IMR-90 (cell line): ENCODE measurements around the gene MAGEB18. TPM values are rescaled to one million over a fixed set of nuclear protein-coding genes. Genes with fewer than 3 reads are reported as not detected.

Source experiments
- ATAC-seq: fragments of 200-7000 bp; cut with Tn5 transposase; 2 replicates; pipeline ENCODE4 v1.9.1; 2020; ENCODE audit warnings: low read depth, mild to moderate bottlenecking, moderate library complexity
- Bru-seq: library from RNA; stranded (reverse); fragments of 400-500 nt; gene quantifications from one replicate; lab custom pipeline; 2021; lab: Mats Ljungman, UMichigan
- BruChase-seq, 2 experiments: library from RNA; stranded (reverse); fragments of 400-500 nt; gene quantifications; one replicate each; lab custom pipeline; 2021; lab: Mats Ljungman, UMichigan
- BruUV-seq: library from RNA; stranded (reverse); fragments of 400-500 nt; replicated peaks from 2 replicates; lab custom pipeline; 2021; lab: Mats Ljungman, UMichigan
- CTCF ChIA-PET: fragments of 300-600 bp; formaldehyde crosslinking; extraction: SDS; loops from one replicate; lab custom pipeline; 2021; ENCODE audit warnings: antibody characterized with exemption; lab: Yijun Ruan, JAX
- POLR2A ChIA-PET: fragments of 300-600 bp; sonication (Branson Sonifier 250); formaldehyde crosslinking; loops from one replicate; lab custom pipeline; 2022; ENCODE audit warnings: antibody characterized with exemption; ENCODE audit not compliant: unreplicated experiment; lab: Charles Lee
- DNase-seq: peaks from one replicate; pipeline ENCODE4 v3.0.0; 2013
- H2AFZ ChIP-seq: replicated peaks from 2 replicates; pipeline ENCODE3; 2013; ENCODE audit warnings: low read length, mild to moderate bottlenecking; ENCODE audit not compliant: poor library complexity
- H2AK5ac ChIP-seq: 2 replicates; pipeline ENCODE4 v1.6.1; 2013; ENCODE audit warnings: low read depth, low read length, inconsistent platforms
- H2AK9ac ChIP-seq: replicated peaks from 2 replicates; pipeline ENCODE3; 2013; ENCODE audit warnings: mild to moderate bottlenecking, low read depth, low read length, moderate library complexity; ENCODE audit not compliant: poor library complexity
- H2BK120ac ChIP-seq: 2 replicates; pipeline ENCODE4 v1.6.1; 2013; ENCODE audit warnings: low read depth, low read length, inconsistent platforms
- H2BK15ac ChIP-seq: 3 replicates; pipeline ENCODE4 v1.6.1; 2013; ENCODE audit warnings: low read depth, low read length, inconsistent platforms
- H2BK20ac ChIP-seq: 2 replicates; pipeline ENCODE4 v1.6.1; 2013; ENCODE audit warnings: low read depth, mild to moderate bottlenecking, inconsistent platforms, low read length, moderate library complexity
- H2BK5ac ChIP-seq: 2 replicates; pipeline ENCODE4 v1.6.1; 2013; ENCODE audit warnings: mild to moderate bottlenecking, low read depth, low read length, inconsistent platforms; ENCODE audit not compliant: poor library complexity, severe bottlenecking
- H3K14ac ChIP-seq: replicated peaks from 2 replicates; pipeline ENCODE4 v1.6.1; 2013; ENCODE audit warnings: low read depth, low read length, inconsistent platforms
- H3K18ac ChIP-seq: 2 replicates; pipeline ENCODE4 v1.6.1; 2013; ENCODE audit warnings: low read depth, low read length, control low read depth
- H3K23ac ChIP-seq: 2 replicates; pipeline ENCODE4 v1.6.1; 2013; ENCODE audit warnings: low read depth, low read length, inconsistent platforms
- H3K27ac ChIP-seq: 2 replicates; pipeline ENCODE4 v1.5.1; 2013; ENCODE audit warnings: mild to moderate bottlenecking, control low read depth, low read length; ENCODE audit not compliant: insufficient read depth
- H3K27me3 ChIP-seq: 2 replicates; pipeline ENCODE4 v1.6.1; 2013; ENCODE audit warnings: low read length; ENCODE audit not compliant: control insufficient read depth, insufficient read depth
- H3K36me3 ChIP-seq: 2 replicates; pipeline ENCODE4 v1.6.1; 2013; ENCODE audit warnings: low read length, mixed read lengths; ENCODE audit not compliant: control insufficient read depth, insufficient read depth
- H3K4ac ChIP-seq: 2 replicates; pipeline ENCODE4 v1.6.1; 2013; ENCODE audit warnings: low read depth, low read length, inconsistent platforms
- H3K4me1 ChIP-seq: 2 replicates; pipeline ENCODE4 v1.6.1; 2013; ENCODE audit warnings: low read length, mixed read lengths; ENCODE audit not compliant: control insufficient read depth, insufficient read depth
- H3K4me2 ChIP-seq: 2 replicates; pipeline ENCODE4 v1.6.1; 2013; ENCODE audit warnings: low read depth, mild to moderate bottlenecking, control low read depth, low read length, moderate library complexity
- H3K4me3 ChIP-seq: 2 replicates; pipeline ENCODE4 v1.5.1; 2013; ENCODE audit warnings: low read depth, mild to moderate bottlenecking, control low read depth, low read length, moderate library complexity; ENCODE audit not compliant: insufficient read depth
- H3K56ac ChIP-seq: 2 replicates; pipeline ENCODE4 v1.6.1; 2013; ENCODE audit warnings: low read length, inconsistent platforms; ENCODE audit not compliant: insufficient read depth; ENCODE audit errors: extremely low read depth
- H3K79me1 ChIP-seq, 2 experiments: 2 replicates each; pipeline ENCODE4 v1.6.1; 2013; ENCODE audit warnings: low read length in 2 of 2, inconsistent platforms in 1 of 2, low read depth in 1 of 2
- H3K9ac ChIP-seq: 2 replicates; pipeline ENCODE4 v1.6.1; 2013; ENCODE audit warnings: low read depth, low read length, control low read depth
- H3K9me1 ChIP-seq: 2 replicates; pipeline ENCODE4 v1.6.1; 2013; ENCODE audit warnings: low read length, inconsistent platforms; ENCODE audit not compliant: insufficient read depth
- H3K9me3 ChIP-seq: 2 replicates; pipeline ENCODE4 v1.6.1; 2013; ENCODE audit warnings: low read length; ENCODE audit not compliant: control insufficient read depth, insufficient read depth
- H4K20me1 ChIP-seq: 2 replicates; pipeline ENCODE4 v1.6.1; 2013; ENCODE audit warnings: low read length, inconsistent platforms; ENCODE audit not compliant: insufficient read depth
- H4K5ac ChIP-seq: 2 replicates; pipeline ENCODE4 v1.6.1; 2013; ENCODE audit warnings: mild to moderate bottlenecking, low read depth, low read length, control low read depth
- H4K8ac ChIP-seq, 2 experiments: 2 replicates each; pipeline ENCODE4 v1.6.1; 2013; ENCODE audit warnings: low read depth in 2 of 2, low read length in 2 of 2, control low read depth in 1 of 2, inconsistent platforms in 1 of 2
- H4K91ac ChIP-seq: 2 replicates; pipeline ENCODE4 v1.6.1; 2013; ENCODE audit warnings: low read depth, low read length, inconsistent platforms; ENCODE audit not compliant: insufficient read depth
- BHLHE40 ChIP-seq: fragments of 150-350 bp; IDR thresholded peaks from 2 replicates; pipeline ENCODE4 v1.6.1; 2016; ENCODE audit warnings: mild to moderate bottlenecking, low read depth, low read length
- CEBPB ChIP-seq: IDR thresholded peaks from 2 replicates; pipeline ENCODE4 v1.6.1; 2012; ENCODE audit warnings: low read depth, low read length, improper control_type of control experiment
- CHD1 ChIP-seq: IDR thresholded peaks from 2 replicates; pipeline ENCODE4 v1.6.1; 2012; ENCODE audit warnings: low read depth, low read length, improper control_type of control experiment
- FOS ChIP-seq: fragments of 150-350 bp; IDR thresholded peaks from 2 replicates; pipeline ENCODE4 v1.6.1; 2016; ENCODE audit warnings: low read depth, low read length
- MAFK ChIP-seq: IDR thresholded peaks from 2 replicates; pipeline ENCODE4 v1.6.1; 2012; ENCODE audit warnings: low read depth, low read length, improper control_type of control experiment
- MAZ ChIP-seq: IDR thresholded peaks from 2 replicates; pipeline ENCODE4 v1.6.1; 2012; ENCODE audit warnings: low read depth, mild to moderate bottlenecking, low read length, improper control_type of control experiment, moderate library complexity, borderline replicate concordance
- MXI1 ChIP-seq: IDR thresholded peaks from 2 replicates; pipeline ENCODE4 v1.6.1; 2012; ENCODE audit warnings: low read depth, mild to moderate bottlenecking, low read length, moderate library complexity, borderline replicate concordance
- NFE2L2 ChIP-seq: fragments of 150-350 bp; IDR thresholded peaks from 2 replicates; pipeline ENCODE4 v1.6.1; 2016; ENCODE audit warnings: low read depth, mild to moderate bottlenecking, low read length
- POLR2A ChIP-seq: IDR thresholded peaks from 2 replicates; pipeline ENCODE4 v1.6.1; 2012; ENCODE audit warnings: mild to moderate bottlenecking, low read depth, low read length
- RAD21 ChIP-seq: IDR thresholded peaks from 2 replicates; pipeline ENCODE4 v1.6.1; 2012; ENCODE audit warnings: low read length, improper control_type of control experiment
- RCOR1 ChIP-seq: IDR thresholded peaks from 2 replicates; pipeline ENCODE4 v1.6.1; 2012; ENCODE audit warnings: mild to moderate bottlenecking, low read length, improper control_type of control experiment; ENCODE audit not compliant: insufficient replicate concordance
- RFX5 ChIP-seq: IDR thresholded peaks from 2 replicates; pipeline ENCODE4 v1.8.0; 2012; ENCODE audit warnings: low read depth, mild to moderate bottlenecking, low read length, moderate library complexity
- SMC3 ChIP-seq: fragments of 150-350 bp; IDR thresholded peaks from 2 replicates; pipeline ENCODE4 v1.6.1; 2016; ENCODE audit warnings: low read depth, mild to moderate bottlenecking, antibody characterized with exemption, low read length, moderate library complexity
- whole genome bisulfite sequencing, 2 experiments: methylation state at CpG; one replicate each; pipeline versions ENCODE4 v1.1.5 to v1.1.7; 2013; ENCODE audit warnings: missing lambda C conversion rate in 2 of 2; ENCODE audit not compliant: insufficient read length in 1 of 2; ENCODE audit errors: extremely low coverage in 2 of 2; 5-methylcytosine and 5-hydroxymethylcytosine counted together
- dilution Hi-C: fragments of 300-500 bp; cut with HindIII; formaldehyde crosslinking; loops from one replicate; pipeline ENCODE4 v1.14.3; 2018; ENCODE audit warnings: low sequenced_read_pairs; ENCODE audit not compliant: unreplicated experiment
- in situ Hi-C: fragments of 300-500 bp; cut with MboI; formaldehyde crosslinking; loops from 3 replicates; pipeline ENCODE4 v1.14.3; 2019; ENCODE audit warnings: low sequenced_read_pairs, inconsistent platforms, mixed read lengths
- intact Hi-C: fragments of 100-400 bp; cut with micrococcal nuclease; formaldehyde crosslinking; loops from 2 replicates; pipeline ENCODE4 v1.10.0; 2022
- long read RNA-seq: library from polyadenylated mRNA; unstranded; transcript quantifications from one replicate; pipeline ENCODE4 v2.0.0, GENCODE V29; 2021; ENCODE audit not compliant: unreplicated experiment
- polyA plus RNA-seq, 3 experiments: library from polyadenylated mRNA; depleted of rRNA; stranded (reverse); fragments of >200 nt; gene quantifications; 2 replicates each; pipeline ENCODE4 v1.2.3, GENCODE V29; 2012; ENCODE audit warnings: low replicate concordance in 1 of 3
- total RNA-seq: library from RNA; depleted of rRNA; stranded (reverse); fragments of >200 nt; gene quantifications from 2 replicates; pipeline ENCODE4 v1.2.3, GENCODE V29; 2012; rRNA removed
- TF ChIP-seq, protein P1 (sequence below): conservative IDR thresholded peaks from 2 replicates; pipeline ENCODE4 v1.5.1; 2012; ENCODE audit warnings: mild to moderate bottlenecking, low read depth, low read length, improper control_type of control experiment
- TF ChIP-seq, protein P2 (sequence below): fragments of 150-350 bp; IDR thresholded peaks from 2 replicates; pipeline ENCODE4 v1.6.1; 2017; ENCODE audit warnings: mild to moderate bottlenecking, antibody characterized with exemption, low read length, low read depth
- TF ChIP-seq, protein P3 (sequence below): fragments of 150-350 bp; IDR thresholded peaks from 2 replicates; pipeline ENCODE4 v1.6.1; 2016; ENCODE audit warnings: low read depth, mild to moderate bottlenecking, low read length, moderate library complexity, borderline replicate concordance

Gene MAGEB18
- not detected in 2 replicates for total RNA-seq
- polyA plus RNA-seq (2012; rRNA removed), result not detected in 2 replicates
- polyA plus RNA-seq (2012; cell fraction: cytosol; rRNA removed), result not detected in 2 replicates
- polyA plus RNA-seq (2012; cell fraction: nucleus; rRNA removed; ENCODE audit: low replicate concordance), result not detected in 2 replicates
- not detected for Bru-seq, nascent RNA
- not detected for BruChase-seq, experiment 1, labeled RNA remaining after a 6-hour chase
- not detected for BruChase-seq, experiment 2, labeled RNA remaining after a 2-hour chase
- long read RNA-seq, result 0 reads

DNA sequence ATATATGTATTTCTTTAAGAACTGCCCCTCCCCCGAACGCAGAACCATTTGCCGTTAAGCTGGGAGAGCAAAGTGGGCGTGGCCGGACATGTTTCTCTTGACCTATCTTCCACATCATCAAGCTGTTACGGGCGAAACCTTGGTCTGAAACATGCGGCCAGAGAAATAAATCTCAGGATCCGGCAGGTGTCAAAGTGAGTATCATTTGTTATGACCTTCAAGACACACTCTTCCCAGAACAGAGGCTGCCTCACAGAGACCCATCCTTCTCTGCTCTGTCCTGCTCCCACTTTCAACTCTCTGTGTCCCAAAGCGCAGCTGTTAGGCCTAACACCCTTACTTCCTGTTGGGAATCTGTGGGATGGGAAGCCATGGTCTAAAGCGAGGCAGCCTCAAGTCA is at the start of gene MAGEB18:
MAGEB18 (plus strand) TSS at position 70 of the 400 bp plus-strand sequence. CDS start 643 bp downstream, outside the sequence.
- H2AFZ ChIP-seq, result no peak within 1 kb of the TSS
- H2BK5ac ChIP-seq, result no peak within 1 kb of the TSS
- no peak within 1 kb of the TSS for H3K56ac ChIP-seq
- dilution Hi-C loops (no loop called here), in situ Hi-C loops (no loop called here), intact Hi-C loops (no loop called here)
- no peaks in the 10 kb centered on the region for H3K27me3 ChIP-seq
- no peaks in the 10 kb centered on the region for H3K79me1 ChIP-seq
- no peak within 1 kb of the TSS for H4K5ac ChIP-seq
- H3K27ac ChIP-seq, result no peak within 1 kb of the TSS
- H2BK120ac ChIP-seq, result no peak within 1 kb of the TSS
- POLR2A ChIA-PET, result no interaction called here
- H3K14ac ChIP-seq, result no peak within 1 kb of the TSS
- no TSS peak for BruUV-seq
- H3K4me1 ChIP-seq, result no peaks in the 10 kb centered on the region
- H3K4me2 ChIP-seq, result no peak within 1 kb of the TSS
- H4K91ac ChIP-seq, result no peak within 1 kb of the TSS
- no peak within 1 kb of the TSS for H3K23ac ChIP-seq
- DNase-seq, result no peak
- no peak for ATAC-seq
- H3K9ac ChIP-seq, result no peak within 1 kb of the TSS
- WGBS, 2 experiments, result 30% methylated on average over 2 of the region's 11 CpGs; no CpG with 5 or more reads in 1 of the 2 experiments
- H3K36me3 ChIP-seq, result no peaks in the 10 kb centered on the region
- H3K18ac ChIP-seq, result no peak within 1 kb of the TSS
- peaks cover 2% of the 10 kb centered on the region; the same call in 1 of the 2 replicates for H3K9me3 ChIP-seq
- H4K20me1 ChIP-seq, result no peaks in the 10 kb centered on the region
- H4K8ac ChIP-seq, result no peak within 1 kb of the TSS
- H2BK20ac ChIP-seq, result no peak within 1 kb of the TSS
- no peak within 1 kb of the TSS for H2AK9ac ChIP-seq
- H2BK15ac ChIP-seq, result no peak within 1 kb of the TSS
- no peak within 1 kb of the TSS for H3K4ac ChIP-seq
- H3K9me1 ChIP-seq, result no peaks in the 10 kb centered on the region
- no peak within 1 kb of the TSS for H3K4me3 ChIP-seq
- no peak within 1 kb of the TSS for H2AK5ac ChIP-seq
- TF ChIP-seq RAD21, result no peak
- TF ChIP-seq RFX5, result no peak
- no peak for TF ChIP-seq SMC3
- TF ChIP-seq, protein P1, sequence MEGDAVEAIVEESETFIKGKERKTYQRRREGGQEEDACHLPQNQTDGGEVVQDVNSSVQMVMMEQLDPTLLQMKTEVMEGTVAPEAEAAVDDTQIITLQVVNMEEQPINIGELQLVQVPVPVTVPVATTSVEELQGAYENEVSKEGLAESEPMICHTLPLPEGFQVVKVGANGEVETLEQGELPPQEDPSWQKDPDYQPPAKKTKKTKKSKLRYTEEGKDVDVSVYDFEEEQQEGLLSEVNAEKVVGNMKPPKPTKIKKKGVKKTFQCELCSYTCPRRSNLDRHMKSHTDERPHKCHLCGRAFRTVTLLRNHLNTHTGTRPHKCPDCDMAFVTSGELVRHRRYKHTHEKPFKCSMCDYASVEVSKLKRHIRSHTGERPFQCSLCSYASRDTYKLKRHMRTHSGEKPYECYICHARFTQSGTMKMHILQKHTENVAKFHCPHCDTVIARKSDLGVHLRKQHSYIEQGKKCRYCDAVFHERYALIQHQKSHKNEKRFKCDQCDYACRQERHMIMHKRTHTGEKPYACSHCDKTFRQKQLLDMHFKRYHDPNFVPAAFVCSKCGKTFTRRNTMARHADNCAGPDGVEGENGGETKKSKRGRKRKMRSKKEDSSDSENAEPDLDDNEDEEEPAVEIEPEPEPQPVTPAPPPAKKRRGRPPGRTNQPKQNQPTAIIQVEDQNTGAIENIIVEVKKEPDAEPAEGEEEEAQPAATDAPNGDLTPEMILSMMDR, result no peak
- TF ChIP-seq RCOR1, result no peak
- TF ChIP-seq, protein P2, sequence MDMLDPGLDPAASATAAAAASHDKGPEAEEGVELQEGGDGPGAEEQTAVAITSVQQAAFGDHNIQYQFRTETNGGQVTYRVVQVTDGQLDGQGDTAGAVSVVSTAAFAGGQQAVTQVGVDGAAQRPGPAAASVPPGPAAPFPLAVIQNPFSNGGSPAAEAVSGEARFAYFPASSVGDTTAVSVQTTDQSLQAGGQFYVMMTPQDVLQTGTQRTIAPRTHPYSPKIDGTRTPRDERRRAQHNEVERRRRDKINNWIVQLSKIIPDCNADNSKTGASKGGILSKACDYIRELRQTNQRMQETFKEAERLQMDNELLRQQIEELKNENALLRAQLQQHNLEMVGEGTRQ, result no peak
- TF ChIP-seq CHD1, result no peak
- no peak for TF ChIP-seq CEBPB
- no peak for TF ChIP-seq NFE2L2
- no peak for TF ChIP-seq BHLHE40
- TF ChIP-seq MAZ, result no peak
- no peak for TF ChIP-seq POLR2A
- TF ChIP-seq, protein P3, sequence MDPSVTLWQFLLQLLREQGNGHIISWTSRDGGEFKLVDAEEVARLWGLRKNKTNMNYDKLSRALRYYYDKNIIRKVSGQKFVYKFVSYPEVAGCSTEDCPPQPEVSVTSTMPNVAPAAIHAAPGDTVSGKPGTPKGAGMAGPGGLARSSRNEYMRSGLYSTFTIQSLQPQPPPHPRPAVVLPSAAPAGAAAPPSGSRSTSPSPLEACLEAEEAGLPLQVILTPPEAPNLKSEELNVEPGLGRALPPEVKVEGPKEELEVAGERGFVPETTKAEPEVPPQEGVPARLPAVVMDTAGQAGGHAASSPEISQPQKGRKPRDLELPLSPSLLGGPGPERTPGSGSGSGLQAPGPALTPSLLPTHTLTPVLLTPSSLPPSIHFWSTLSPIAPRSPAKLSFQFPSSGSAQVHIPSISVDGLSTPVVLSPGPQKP, result no peak
- no peak for TF ChIP-seq FOS
- no peak for TF ChIP-seq MAFK
- TF ChIP-seq MXI1, result no peak
- CTCF ChIA-PET, result no interaction called here
